Testis (tissue), 2 donors: Measurements from ENCODE around the gene BRAT1.

Source experiments
- CTCF ChIP-seq, 3 experiments: fragments of 450-650 bp in 2 of 3; fragments of 200-600 bp in 1 of 3; sonication (generic) in 1 of 3; IDR thresholded peaks; one replicate each; pipeline ENCODE4 v1.5.1; 2016 to 2019; ENCODE audit warnings: antibody characterized with exemption in 3 of 3, mild to moderate bottlenecking in 2 of 3, moderate library complexity in 1 of 3
- POLR2A ChIP-seq: fragments of 450-650 bp; IDR thresholded peaks from one replicate; pipeline ENCODE4 v1.6.1; 2017; ENCODE audit warnings: antibody characterized with exemption, mild to moderate bottlenecking, moderate library complexity

DNA sequence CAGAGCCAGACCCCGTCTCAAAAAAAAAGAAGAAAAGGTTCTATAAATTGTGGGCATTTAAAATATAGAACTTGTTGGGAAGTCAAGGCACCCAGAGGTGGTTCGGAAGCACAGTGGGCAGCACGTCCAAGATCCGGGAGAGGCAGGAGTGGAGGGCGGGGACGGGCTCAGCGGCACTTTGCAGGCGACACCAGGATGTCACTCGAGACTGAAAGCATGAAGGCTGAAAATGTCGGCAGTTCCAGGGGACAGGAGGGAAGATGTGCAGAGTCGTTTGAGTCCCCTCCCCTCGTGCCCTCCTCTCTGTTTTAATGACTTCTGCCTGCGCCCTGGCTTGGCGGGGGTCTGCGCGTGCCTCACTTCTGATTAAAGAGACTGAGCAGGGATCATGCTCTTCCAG, 34.0 kb upstream of the BRAT1 start:
- TF ChIP-seq POLR2A (no peak), CTCF (IDR thresholded peaks at IDR 0.05) (no peak)
